ENCODE data around the gene MSH6.
"Not testable (repeated sequence)": the region's sequence is repeated elsewhere in the genome, so short reads cannot be mapped to it uniquely, and the experiment has no call there.

The MSH6 gene

DNA sequence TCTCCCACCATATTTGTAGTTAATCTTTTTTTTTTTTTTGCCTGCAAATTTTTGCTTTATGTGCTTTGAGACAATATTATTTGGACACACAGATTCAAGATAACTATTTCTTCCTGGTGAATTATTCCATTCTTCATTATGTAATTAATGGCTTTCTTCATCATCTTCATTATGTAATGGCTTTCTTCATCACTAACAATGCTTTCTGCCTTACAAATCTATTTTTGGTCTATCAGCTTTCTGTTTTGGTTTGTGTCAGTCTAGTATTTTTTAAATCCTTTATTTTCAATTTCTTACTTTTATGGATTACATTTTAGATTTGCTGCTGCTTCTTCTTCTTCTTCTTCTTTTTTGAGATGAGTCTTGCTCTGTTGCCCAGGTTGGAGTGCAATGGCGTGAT is 60.5 kb downstream of the MSH6 start:
- no peak for DNase-seq (ENCODE audit: low spot score)
- CTCF ChIA-PET, result interaction anchor here (0.6 kb wide), 2 partner anchors 33 to 61 kb away, joined by 3 to 4 read pairs; partner anchors contain the start of gene MSH6
- H3K27ac ChIP-seq, result no peak overlapping the region
- POLR2A ChIA-PET (ENCODE audit: low non-redundant PET), result no interaction called here
- TF ChIP-seq, protein P1, sequence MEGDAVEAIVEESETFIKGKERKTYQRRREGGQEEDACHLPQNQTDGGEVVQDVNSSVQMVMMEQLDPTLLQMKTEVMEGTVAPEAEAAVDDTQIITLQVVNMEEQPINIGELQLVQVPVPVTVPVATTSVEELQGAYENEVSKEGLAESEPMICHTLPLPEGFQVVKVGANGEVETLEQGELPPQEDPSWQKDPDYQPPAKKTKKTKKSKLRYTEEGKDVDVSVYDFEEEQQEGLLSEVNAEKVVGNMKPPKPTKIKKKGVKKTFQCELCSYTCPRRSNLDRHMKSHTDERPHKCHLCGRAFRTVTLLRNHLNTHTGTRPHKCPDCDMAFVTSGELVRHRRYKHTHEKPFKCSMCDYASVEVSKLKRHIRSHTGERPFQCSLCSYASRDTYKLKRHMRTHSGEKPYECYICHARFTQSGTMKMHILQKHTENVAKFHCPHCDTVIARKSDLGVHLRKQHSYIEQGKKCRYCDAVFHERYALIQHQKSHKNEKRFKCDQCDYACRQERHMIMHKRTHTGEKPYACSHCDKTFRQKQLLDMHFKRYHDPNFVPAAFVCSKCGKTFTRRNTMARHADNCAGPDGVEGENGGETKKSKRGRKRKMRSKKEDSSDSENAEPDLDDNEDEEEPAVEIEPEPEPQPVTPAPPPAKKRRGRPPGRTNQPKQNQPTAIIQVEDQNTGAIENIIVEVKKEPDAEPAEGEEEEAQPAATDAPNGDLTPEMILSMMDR (conservative IDR thresholded peaks at IDR 0.05; ENCODE audit: low read depth), result no peak

DNA sequence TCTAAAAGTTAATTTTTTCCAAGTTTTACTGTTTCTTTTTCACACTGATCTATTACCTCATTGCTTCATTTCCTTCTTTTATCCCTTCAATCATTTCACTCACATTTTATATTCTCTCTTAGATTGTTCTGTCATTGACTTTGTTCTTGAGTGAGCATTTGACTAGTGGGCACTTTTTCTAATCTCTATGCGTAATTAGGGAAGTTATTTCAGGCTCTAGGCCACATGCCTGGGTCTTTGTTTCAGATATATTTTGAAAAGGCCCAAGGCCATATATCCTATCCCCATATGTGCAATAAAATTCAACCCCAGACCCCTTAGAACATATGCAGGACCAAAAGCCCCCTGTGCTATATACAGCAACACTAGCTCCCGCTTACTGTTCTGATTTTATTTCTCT is 61.2 kb downstream of the MSH6 start:
- H3K27ac ChIP-seq, result no peak overlapping the region
- DNase-seq (ENCODE audit: low spot score), result no peak
- CTCF ChIA-PET, result no interaction called here
- POLR2A ChIA-PET (ENCODE audit: low non-redundant PET), result no interaction called here
- TF ChIP-seq, protein P1 (conservative IDR thresholded peaks at IDR 0.05; ENCODE audit: low read depth), result no peak

DNA sequence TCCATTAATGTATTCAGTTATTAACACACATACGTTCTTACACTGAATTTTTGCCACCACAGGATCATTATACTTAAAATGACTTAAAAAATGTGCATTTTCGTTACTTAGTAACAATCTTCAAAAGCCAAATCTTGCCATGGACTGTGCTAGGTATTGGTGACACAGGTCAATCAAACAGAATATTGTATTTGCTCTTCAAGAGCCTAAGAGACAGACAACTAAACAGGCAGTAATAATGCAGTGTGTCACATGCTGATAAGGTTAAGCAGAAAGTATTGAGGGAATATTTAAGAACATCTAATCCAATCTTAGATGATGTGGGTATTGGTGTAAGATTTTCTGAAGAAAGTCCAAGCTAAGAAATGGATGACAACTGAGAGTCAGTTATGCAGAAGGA is 66.4 kb downstream of the MSH6 start:
- DNase-seq (ENCODE audit: low spot score), result no peak
- TF ChIP-seq, protein P1 (conservative IDR thresholded peaks at IDR 0.05; ENCODE audit: low read depth), result no peak
- CTCF ChIA-PET, result no interaction called here
- POLR2A ChIA-PET (ENCODE audit: low non-redundant PET), result no interaction called here
- no peak overlapping the region for H3K27ac ChIP-seq

DNA sequence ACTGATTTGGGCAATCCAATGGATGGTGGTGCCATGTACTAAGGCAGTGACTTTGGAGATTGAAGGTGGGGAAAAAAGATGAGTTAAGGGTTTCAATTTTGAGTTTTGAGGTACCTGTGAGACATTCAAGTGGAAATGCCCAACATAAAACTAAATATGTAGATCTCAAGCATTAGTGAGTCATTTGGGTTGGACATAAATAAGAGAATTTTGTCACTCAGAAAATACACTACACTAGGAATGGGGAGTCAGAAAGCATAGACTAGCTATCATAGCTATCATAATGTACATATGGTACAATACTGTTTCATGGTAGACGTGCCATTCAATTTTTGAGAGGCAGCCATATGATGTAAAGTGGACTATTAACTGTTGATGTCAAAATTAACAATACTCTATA is 67.3 kb downstream of the MSH6 start:
- TF ChIP-seq, protein P1 (conservative IDR thresholded peaks at IDR 0.05; ENCODE audit: low read depth), result no peak
- DNase-seq (ENCODE audit: low spot score), result no peak
- ChIA-PET POLR2A (ENCODE audit: low non-redundant PET) (no interaction called here), CTCF (no interaction called here)
- H3K27ac ChIP-seq, result no peak overlapping the region

DNA sequence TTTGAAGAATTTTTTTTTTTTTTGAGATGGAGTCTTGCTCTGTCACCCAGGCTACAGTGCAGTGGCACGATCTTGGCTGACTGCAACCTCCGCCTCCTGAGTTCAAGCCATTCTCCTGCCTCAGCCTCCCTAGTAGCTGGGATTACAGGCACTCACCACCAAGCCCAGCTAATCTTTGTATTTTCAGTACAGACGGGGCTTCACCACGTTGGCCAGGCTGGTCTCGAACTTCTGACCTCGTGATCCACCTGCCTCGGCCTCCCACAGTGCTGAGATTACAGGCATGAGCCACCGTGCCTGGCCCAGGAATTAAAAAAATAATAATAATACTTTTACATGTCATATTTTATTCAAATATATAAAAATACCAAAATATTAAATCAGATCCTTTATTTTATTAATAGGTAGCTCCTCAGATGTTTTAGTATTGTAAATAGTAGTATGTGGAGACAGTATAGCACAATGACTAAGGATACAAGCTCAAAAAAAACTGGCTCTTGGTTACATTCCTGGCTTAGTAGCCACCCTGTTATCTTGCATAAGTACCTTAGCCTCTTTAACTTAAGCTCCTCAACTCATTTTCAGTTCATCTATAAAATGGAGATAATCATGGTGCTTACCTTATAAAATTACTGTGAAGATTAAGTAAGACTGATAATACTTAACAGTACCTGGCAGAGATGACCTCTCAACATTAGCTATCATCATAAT is 70.3 kb downstream of the MSH6 start:
- POLR2A ChIA-PET (ENCODE audit: low non-redundant PET); DNase-seq (ENCODE audit: low spot score); H3K27ac ChIP-seq: not testable (repeated sequence)
- CTCF ChIA-PET, result interaction anchor here (0.6 kb wide), 2 partner anchors 48 to 49 kb away, joined by 3 to 4 read pairs; no protein-coding TSS in a partner anchor
